GM19397 (cell line): Measurements from ENCODE around the gene ADORA1.

Experiments
- ATAC-seq: cut with Tn5 transposase; IDR thresholded peaks from one replicate; pipeline ENCODE4 v1.9.1; 2021; ENCODE audit warnings: mild to moderate bottlenecking, moderate library complexity; ENCODE audit not compliant: unreplicated experiment

ADORA1 gene

DNA sequence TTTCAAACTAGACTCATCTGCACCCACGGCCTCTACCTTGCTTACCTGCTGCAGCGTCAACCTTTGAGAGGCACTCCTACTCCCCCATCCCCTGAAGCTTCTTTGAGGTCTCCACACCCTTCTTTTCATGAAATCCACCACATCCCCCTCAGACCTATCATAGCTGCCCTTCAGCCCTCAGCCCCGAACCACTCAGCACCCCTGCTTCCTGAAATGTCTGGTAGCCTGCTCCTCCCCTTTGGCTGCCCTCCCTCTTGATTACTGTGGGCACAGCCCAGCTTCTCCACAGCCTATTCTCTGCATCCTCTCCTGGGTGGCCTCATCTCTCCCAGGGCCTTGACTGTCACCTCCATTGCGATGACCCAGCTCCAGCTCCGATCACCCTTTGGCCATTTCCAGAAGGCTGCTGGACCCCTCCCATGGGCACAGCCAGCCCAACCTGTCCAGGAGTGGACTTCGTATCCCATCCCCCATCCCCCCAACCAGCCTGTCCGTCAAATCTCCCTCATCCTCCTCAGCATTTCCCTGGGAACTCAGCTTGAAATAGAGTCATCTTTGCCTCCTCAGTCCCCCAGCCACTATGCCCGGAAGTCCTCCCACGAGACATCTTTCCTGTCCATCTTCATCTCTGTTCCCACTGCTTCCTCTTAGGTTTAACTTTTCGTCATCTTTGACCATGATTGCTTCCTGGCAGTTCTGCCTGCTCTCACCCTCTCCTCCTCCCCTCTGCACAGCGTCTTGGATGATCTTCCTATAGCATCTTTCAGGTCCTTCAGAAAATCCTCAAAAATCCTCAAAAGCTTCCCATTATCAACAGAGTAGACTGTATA, 6.1 kb upstream of the ADORA1 start:
- no peak for ATAC-seq

DNA sequence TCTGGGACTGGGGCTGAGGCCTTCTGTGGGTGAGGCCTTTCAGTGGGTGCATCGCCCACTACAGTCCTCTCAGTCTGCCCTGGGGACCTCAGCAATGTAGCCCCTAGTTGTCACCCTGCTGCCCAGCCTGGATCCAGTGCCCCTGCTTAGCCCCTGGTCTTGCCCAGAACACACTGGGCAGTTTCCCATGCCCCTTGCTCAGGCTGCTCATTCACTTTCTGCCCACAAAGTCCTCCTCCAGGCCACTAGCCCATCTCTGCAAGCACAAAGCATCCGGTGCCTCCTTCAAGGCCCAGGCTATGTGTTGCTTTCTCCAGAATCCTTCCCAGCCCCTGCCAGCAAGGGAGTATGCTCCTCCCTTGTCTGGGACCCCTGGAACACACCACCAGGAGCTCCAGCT, 5.4 kb upstream of the ADORA1 start:
- ATAC-seq: no peak

DNA sequence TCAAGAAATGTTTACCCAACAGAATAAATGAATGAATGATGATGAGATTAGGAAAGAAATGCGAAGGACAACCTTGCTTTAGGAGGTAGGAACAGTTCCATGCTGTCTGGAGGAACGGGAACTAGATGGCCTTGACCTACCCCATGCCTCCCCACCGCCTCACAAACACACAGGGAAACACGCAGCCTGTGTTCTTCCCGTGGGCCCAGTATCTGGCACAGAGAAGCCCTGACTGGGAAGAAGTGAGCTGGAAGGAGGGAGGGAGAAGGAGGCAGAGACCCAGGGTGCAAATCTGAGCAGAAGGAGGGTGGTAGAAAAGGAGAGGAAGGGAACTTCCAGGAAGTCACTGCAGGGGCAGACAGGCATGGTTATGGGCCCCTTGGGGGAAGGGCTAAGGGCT, 3.5 kb upstream of the ADORA1 start:
- ATAC-seq: no peak

DNA sequence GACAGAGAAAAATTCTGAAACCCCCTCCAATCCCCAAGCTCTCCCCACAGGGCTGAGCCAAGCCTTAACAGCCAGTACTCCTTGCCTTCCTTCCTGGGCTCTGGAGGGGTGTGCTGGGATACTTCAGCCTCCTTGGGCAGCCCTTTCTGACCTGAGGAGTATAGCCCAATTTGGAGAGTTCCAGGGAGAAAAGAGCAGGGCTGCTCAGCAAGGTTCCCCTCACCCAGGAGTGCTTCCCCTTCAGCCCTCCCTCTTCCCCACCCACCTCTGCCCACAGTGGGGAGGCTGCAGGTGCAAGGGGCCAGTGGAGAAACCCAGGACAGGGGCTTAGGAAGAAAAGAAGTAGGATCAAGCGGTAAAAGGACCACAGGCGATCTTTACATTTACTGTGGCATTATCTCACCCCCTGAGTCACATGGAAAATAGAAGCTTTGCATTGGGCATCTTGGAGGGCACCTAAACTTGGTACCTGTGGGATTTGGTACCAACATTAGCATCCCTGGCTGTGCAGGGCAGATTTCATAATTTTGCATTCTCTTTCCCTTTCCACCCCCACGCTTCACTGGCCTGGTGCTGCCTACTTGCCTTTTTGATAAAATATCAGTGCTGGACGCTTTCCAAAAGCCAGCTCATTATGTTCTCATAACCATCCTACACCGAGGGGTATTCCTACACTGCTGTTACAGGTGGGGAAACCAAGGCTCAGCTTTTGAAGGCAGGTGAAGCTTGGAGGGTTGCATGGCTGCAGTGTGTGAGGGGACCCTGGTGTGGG, 2.8 kb upstream of the ADORA1 start:
- no peak for ATAC-seq

DNA sequence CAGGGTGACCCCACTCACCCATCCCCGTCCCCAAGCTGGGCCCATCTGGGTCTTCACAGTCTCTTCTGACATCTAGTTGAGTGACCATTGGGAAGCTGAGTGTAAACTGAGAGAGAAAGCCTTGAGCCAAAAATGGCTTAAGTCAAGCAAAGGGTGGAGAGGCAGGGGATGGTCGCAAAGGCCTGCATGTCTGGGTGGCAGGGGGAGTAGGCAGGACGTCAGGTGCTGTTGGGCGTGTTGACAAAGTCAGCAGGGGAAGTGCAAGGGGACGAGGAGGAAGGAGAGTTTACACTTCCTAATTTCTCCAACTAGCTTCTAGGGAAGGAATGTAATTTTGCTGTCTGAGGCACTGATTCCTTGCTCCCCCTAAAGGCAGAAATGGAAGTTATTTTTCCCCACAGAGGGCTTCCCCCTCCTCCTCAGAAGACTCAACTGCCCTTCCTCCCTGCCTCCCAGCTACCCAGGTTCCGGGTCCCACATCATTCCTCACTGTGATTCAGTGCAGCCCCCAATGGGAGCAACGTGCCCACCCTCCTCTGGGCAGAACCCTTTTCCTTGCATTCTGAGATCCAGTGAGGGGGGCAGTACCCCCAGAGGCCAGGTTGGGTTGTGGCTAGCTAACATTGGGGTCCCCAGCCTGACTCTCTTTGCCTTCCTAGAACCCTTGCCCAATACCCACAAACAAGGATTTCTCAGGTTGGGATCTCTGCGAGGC, 1.2 kb upstream of the ADORA1 start:
- no peak for ATAC-seq

DNA sequence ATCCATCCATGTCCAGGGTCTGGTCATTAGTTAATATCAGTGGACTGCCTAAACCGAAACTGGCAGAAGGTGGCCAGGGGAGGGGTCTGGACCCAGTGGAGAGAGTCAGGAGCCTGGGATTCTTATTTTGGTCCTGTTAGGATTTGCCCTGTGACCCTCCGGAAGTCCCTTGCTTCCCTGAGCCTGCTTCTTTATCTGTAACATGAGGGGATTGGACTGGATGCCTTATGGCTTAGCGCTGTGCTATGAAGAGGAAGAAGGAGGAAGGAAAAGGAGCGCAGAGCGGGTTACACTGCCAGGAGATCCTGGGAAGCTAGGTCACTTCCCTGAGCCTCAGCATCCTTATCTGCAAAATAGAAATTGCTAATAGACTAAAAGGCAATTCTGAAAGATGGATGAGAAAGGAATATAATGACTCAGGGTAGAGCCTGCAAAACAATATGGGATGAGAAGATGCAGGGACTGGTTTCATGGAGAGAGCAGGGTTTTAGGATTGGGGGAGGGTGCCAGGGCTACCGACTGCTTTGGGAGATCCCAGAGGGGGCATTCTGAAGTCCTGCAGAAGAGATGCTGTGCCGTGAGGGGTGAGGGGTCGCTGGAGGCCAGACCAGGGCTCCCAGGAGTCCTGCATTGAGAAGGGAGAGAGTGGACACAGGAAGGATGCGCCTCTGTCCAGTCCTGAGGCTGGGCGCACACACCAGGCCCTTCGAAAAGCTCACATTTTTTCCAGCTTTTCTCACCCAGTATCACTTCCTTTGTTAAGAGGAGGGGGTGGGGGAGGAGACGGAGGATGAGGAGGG, 460 bp upstream of the ADORA1 start:
- no peak for ATAC-seq

DNA sequence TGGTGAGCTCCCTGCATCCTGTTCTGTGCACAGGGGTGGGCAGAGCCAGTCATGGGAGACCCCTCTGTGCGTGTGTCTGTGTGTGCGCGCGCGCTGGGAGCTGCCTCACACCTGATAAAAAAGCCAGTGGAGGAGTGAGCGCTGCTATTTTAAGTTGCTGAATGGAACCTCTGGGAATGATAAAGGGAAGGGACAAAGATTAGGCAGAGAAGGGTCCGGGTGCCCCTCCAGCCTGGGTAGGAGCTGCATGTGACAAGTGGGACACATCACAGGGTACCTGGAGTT, 847 bp downstream of the ADORA1 start:
- ATAC-seq: no peak

DNA sequence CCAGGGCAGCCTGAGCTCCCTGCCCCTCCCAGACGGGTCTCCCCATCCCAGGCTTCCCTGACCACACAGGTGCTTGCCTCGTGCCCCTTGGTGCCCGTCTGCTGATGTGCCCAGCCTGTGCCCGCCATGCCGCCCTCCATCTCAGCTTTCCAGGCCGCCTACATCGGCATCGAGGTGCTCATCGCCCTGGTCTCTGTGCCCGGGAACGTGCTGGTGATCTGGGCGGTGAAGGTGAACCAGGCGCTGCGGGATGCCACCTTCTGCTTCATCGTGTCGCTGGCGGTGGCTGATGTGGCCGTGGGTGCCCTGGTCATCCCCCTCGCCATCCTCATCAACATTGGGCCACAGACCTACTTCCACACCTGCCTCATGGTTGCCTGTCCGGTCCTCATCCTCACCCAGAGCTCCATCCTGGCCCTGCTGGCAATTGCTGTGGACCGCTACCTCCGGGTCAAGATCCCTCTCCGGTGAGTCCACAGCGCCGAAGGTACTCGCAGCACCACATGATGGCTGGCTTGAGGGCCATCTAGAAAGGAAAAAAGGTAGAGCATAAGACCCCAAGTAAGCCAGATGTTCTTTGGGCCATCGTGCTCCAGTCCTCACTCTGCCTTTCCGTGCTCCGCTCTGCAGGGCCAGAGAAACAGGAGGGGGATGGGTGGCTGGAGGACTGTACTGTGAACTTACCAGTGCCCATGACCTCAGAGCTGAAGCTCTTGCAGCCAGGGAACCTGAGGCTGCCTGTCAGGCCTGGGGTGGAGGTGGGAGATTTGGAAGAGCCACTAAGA, 1.4 kb downstream of the ADORA1 start:
- ATAC-seq: no peak

DNA sequence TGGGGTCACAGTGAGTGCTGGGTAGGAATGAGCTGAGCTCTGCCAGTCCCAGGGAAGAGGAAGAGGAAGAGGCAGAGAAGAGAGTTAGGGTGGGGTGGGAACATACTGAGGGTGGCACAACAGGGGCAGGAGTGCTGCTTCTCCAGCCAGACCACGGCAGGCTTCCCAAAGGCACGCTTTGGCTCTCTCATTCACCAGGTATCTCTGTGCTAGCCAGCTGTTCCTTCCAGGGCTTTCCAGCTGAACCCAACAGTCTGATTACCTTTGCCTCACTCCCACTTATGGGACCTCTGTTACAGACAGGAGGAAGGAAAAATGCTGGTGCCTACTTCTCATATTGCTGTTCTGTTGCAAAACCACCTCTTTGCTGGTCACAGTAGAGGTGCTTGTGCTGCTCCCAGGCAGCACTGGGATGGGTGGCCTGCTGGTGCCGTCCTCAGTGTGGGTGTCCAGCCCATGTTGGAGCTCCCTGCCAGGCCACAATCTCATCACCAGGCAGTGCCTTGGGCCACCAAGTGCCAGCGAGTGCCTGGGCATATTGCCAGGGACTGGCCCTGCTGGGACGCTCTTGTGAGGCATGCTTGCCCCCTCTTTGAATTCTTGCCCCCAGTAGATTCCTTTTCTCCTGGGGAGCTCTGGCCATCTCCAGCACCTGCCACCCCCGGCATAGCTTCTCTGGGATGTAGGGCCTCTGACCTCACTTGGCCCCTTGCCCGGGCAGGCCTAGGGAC, 2.1 kb downstream of the ADORA1 start:
- no peak for ATAC-seq

DNA sequence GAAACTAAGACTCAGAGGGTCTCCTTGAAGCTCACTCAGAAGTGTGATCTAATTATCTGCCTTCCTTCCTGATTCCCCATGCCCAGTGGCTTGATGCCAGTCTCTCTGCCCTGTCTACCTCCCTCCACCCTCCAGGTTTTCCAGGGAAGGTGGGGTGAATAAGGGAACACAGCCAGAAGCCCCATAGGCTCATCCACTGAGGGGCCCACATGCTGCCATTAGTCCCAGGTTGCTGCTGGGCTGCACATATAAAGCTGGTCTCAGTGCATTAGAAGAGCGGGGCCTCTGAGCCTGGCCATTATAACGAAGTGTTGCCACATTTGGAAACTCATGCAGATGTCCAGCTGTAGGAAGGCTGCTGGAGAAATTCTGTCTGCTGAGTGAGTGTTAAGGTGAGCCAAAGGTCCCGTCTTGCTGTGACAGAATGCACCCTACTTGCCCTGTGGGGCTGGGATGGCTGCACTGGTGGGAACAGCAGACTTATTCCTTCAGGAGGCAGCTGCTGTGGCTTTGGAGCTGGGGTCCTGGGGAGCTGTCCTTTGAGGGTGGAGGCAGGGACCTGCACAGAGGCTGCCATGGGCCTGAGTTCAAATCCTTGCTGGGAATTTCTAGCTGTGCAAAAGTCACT, 2.9 kb downstream of the ADORA1 start:
- no peak for ATAC-seq

DNA sequence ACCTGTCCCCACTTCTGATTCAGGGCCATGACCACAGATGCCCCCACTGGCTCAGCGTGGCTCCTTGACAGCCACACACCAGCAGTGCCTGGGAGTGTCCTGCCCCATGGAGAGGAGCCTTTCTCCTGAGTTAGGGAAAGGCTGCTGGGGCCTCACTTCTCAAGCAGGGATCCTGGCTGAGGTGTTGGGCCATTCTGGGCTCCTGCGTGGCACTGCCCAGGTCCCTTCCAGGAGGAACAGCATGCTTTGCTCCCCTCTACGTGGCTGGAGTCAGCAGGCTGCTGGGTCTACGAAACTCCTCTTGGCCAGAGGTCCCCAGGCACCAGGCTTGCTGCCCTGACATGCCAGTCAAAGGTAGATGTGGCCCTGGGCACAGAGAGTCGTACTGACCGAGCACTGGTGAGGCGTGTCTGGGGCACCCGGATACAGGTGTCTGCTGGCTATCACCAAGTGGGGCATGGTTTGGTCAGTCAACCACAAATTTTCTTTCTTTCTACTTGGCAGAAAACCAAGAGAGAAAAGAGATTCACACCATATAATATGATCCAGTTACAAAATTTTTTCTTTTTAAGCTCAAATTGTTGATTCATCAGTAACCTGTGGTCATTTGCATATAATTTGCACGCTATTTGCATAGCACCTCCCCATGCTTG, 4.1 kb downstream of the ADORA1 start:
- ATAC-seq: no peak

DNA sequence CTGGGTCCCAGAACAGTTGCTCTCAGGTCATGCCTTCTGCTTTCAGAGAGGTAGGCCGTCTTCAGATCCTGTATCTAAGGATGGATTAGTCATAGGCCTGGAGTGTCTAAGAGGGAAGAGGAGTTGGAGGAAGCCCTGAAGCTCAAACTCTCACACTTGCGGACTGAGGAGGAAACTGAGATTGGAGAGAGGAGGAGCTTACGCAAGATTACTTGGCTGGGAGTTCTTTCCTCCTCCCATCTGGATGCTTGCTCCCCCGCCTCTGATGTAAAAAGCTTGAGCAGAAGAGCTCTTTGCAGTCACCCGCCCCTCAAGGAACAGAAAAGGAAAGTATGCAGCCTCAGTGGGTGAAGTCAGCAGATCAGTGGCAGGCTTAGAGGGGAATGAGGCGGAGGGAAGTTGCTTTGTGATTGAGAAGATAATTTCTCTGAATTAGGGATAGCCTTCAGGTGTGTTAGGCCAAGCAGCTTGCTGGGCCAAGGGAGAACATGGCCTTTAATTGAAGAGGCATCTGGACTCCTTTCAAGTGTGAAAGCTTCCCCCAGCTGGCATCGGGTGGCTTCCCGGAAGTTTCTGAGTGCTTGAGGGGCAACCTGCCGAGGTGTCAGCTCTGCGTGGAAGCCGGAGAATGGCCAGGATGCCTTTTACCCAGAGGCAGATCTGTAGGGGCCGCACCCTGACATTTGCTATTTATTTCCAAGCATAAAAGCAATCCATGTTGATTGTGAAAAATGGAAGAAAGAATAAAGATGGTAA, 6.6 kb downstream of the ADORA1 start:
- no peak for ATAC-seq

DNA sequence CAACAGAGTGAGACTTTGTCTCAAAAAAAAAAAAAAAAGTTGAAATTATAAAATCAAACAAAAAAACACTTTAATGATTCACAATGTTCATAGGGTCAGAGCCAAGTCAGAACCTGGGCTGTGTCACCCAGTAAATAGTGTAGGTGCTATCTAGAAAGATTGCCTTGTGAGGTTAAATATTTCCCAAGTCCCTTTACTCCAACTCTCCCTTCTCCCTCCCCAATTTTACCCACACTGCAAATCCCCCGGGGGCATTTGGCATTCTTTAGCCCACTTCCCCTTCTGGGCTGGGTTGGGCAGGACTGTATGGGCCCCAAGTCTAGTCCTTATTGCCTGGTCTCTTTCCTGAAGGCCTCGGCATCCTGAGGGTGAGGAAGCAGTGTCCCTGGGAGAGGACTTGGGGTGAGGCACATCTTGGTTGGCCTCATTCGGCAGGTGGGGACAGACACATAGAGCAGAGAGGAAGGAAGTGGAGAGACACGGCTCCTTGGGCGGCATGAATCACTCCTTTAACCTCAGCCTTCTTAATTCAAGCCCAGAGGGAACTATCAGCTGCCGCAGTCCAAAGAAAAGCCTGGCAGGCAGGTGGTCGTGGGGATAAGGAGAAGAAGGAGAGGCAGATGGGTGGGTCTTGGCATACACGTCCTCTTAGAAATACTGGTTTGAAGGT, 8.2 kb downstream of the ADORA1 start:
- no peak for ATAC-seq

DNA sequence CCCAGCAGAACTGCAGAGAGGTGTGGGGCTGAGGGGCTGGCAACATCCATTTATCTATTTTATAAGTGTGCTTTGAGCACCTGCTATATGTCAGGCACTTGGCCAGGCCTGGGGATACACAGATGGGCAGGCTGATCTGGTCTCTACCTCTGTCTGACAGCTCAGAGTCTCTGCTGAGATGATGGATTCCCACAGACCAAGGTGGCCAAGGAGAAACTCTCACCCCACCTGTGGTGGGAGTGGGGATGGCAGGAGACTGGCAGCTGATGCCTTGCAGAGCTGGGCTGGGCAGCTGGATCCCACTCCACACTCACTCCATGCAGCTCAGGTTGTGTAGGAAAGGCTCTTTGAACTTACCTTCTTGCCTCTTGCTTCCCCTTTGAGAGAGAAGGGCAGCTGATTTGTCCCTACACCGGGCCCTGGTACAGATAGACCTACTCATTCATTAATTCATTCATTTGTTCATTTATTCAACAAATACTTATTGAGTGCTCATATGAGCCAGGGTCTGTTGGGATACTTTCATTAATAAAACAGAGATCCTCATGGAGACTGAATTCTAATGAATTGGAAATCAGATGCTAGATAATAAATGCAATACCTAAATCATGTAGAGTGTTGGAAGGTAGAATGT, 9.0 kb downstream of the ADORA1 start:
- no peak for ATAC-seq

DNA sequence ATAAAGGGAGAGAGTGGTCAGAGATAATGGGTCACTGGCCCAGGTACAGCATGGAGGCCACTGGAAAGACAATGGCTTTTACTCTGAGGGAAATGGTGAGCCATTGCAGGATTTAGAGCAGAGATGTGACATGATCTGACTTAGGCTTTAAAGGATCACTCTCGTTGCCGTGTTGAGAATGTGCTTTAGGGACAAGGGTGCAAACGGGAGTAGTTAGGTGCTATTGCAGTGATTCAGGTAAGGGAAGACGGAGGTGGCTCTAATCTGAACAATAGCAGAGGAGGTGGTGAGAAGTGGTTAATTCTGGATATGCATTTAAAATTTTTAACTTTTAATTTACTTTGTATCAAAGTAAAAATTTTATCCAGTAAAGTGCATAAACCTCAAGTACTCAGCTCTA, 9.8 kb downstream of the ADORA1 start:
- no peak for ATAC-seq

DNA sequence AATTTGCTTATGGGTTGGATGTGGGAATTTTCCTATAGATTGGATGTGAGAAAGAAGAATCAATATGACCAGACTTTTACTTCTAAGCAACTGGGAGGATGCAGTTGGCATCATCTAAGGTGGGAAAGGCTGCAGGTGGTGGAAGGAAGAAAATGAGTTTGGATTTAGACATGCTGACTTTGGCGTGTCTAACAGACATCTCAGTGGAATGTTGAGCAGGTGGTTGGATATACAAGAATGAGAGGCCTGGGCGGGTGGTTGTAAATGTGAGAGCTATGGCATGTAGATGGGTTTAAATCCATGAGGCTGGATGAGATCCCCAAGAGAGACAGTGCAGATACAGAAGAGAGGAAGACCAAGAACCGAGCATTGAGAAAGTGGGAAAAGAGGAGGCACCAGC, 10.5 kb downstream of the ADORA1 start:
- no peak for ATAC-seq

DNA sequence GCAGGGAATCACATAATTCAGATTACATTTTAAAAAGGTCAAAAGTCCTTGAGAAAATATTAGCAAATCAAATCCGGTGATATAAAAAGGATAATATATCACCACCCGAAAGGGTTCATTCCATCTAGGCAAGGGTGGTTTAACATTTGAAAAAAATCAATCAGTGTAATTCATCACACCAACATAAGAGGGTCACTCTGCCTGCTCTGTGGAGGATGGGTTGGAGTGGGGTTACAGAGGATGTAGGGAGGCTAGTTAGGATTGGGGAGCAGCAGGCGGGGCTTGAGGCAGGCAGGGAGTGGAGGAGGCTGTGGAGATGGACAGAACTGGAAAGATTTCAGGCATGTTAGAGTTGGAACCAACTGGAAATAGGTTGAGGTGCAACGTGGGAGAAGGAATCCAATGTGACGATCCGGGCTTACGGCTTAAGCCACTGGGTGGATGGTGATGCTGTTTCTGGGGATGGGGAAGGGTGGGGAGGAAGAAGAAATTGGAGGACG, 12.5 kb downstream of the ADORA1 start:
- ATAC-seq: no peak
